PC-9 (cell line): ENCODE results near the gene SFMBT2. TPM values are rescaled to one million over a fixed set of nuclear protein-coding genes. Genes with fewer than 3 reads are reported as not detected.
"Not testable (repeated sequence)": the region's sequence is repeated elsewhere in the genome, so short reads cannot be mapped to it uniquely, and the experiment has no call there.

Experiments
- BruUV-seq: library from RNA; stranded (reverse); fragments of 400-500 nt; replicated peaks from 2 replicates; lab custom pipeline; 2021; lab: Mats Ljungman, UMichigan
- CTCF ChIA-PET: fragments of 300-600 bp; sonication (Branson Sonifier 250); formaldehyde crosslinking; loops from one replicate; lab custom pipeline; 2022; ENCODE audit warnings: antibody characterized with exemption; lab: Charles Lee
- POLR2A ChIA-PET: fragments of 300-600 bp; sonication (Branson Sonifier 250); formaldehyde crosslinking; loops from one replicate; lab custom pipeline; 2022; ENCODE audit warnings: antibody characterized with exemption; ENCODE audit not compliant: unreplicated experiment; lab: Charles Lee
- DNase-seq, 2 experiments: peaks; one replicate each; pipeline versions ENCODE4 v3.0.0 to v3.0.0-alpha.2; 2015 to 2022; ENCODE audit warnings: mixed read lengths in 1 of 2
- H2AFZ ChIP-seq: fragments of 200-600 bp; sonication (generic); 2 replicates; pipeline ENCODE4 v1.8.1; 2017; ENCODE audit warnings: antibody characterized with exemption
- H3F3A ChIP-seq: fragments of 200-600 bp; sonication (generic); 2 replicates; pipeline ENCODE4 v1.8.1; 2017; ENCODE audit warnings: antibody characterized with exemption, mild to moderate bottlenecking, low read depth; ENCODE audit not compliant: insufficient read depth
- H3K27ac ChIP-seq: fragments of 200-600 bp; sonication (generic); 2 replicates; pipeline ENCODE4 v1.6.1; 2016; ENCODE audit warnings: mixed run types
- H3K27me3 ChIP-seq: fragments of 200-600 bp; sonication (generic); 2 replicates; pipeline ENCODE4 v1.6.1; 2016; ENCODE audit warnings: low read depth, mixed run types; ENCODE audit not compliant: insufficient read depth
- H3K36me3 ChIP-seq: fragments of 200-600 bp; sonication (generic); 2 replicates; pipeline ENCODE4 v1.6.1; 2016; ENCODE audit warnings: low read depth, mixed run types
- H3K4me1 ChIP-seq: fragments of 200-600 bp; sonication (generic); replicated peaks from 2 replicates; pipeline ENCODE4 v1.6.1; 2016; ENCODE audit warnings: mixed run types; ENCODE audit not compliant: insufficient read depth
- H3K4me2 ChIP-seq: fragments of 200-600 bp; sonication (generic); 2 replicates; pipeline ENCODE4 v1.6.1; 2017; ENCODE audit warnings: mixed run types
- H3K4me3 ChIP-seq: fragments of 200-600 bp; sonication (generic); 2 replicates; pipeline ENCODE4 v1.6.1; 2016; ENCODE audit warnings: mixed run types
- H3K79me2 ChIP-seq: fragments of 200-600 bp; sonication (generic); 2 replicates; pipeline ENCODE4 v1.6.1; 2017; ENCODE audit warnings: low read depth, mixed run types
- H3K9me2 ChIP-seq: fragments of 200-600 bp; sonication (generic); 2 replicates; pipeline ENCODE4 v1.8.1; 2017; ENCODE audit warnings: mild to moderate bottlenecking; ENCODE audit not compliant: insufficient read depth
- H3K9me3 ChIP-seq: fragments of 200-600 bp; sonication (generic); 2 replicates; pipeline ENCODE4 v1.8.1; 2016; ENCODE audit warnings: low read depth; ENCODE audit not compliant: insufficient read depth
- H4K20me1 ChIP-seq: fragments of 200-600 bp; sonication (generic); 2 replicates; pipeline ENCODE4 v1.8.1; 2017; ENCODE audit not compliant: insufficient read depth
- CTCF ChIP-seq: fragments of 200-600 bp; sonication (generic); conservative IDR thresholded peaks from 2 replicates; pipeline ENCODE4 v1.6.1; 2017; ENCODE audit warnings: mixed run types, antibody characterized with exemption, mild to moderate bottlenecking, moderate library complexity
- EZH2 ChIP-seq: fragments of 200-600 bp; sonication (generic); IDR thresholded peaks from 2 replicates; pipeline ENCODE4 v1.8.0; 2017; ENCODE audit warnings: antibody characterized with exemption, low read depth
- intact Hi-C: fragments of 100-400 bp; cut with micrococcal nuclease; formaldehyde crosslinking; loops from one replicate; pipeline ENCODE4 v1.10.0; 2022; ENCODE audit not compliant: unreplicated experiment
- total RNA-seq: library from RNA; stranded (reverse); gene quantifications from 2 replicates; pipeline ENCODE4 v1.2.3, GENCODE V29; 2021

The SFMBT2 gene
- total RNA-seq, 1 experiment from 2014 or later, result 0.07 TPM

- TF ChIP-seq EZH2 (no peak), CTCF (no peak)
- no peaks in the 10 kb centered on the region for H3K9me2 ChIP-seq
- H3K4me3 ChIP-seq, result no peak overlapping the region
- no TSS peak for BruUV-seq
- peaks cover 11% of the 10 kb centered on the region; the same call in 1 of the 2 replicates for H3K27me3 ChIP-seq
- no peak overlapping the region for H3K4me2 ChIP-seq
- no peaks in the 10 kb centered on the region for H3K36me3 ChIP-seq
- ChIA-PET CTCF (no interaction called here), POLR2A (no interaction called here)
- no peak overlapping the region for H3K27ac ChIP-seq
- no peaks in the 10 kb centered on the region for H3K9me3 ChIP-seq
- no peaks in the 10 kb centered on the region for H3K4me1 ChIP-seq
- H2AFZ ChIP-seq, result no peak overlapping the region
- no peaks in the 10 kb centered on the region for H4K20me1 ChIP-seq
- H3K79me2 ChIP-seq, result no peaks in the 10 kb centered on the region
- H3F3A ChIP-seq, result no peaks in the 10 kb centered on the region
- DNase-seq, result no peak
- intact Hi-C loops, result no loop called here
Observed at GRCh38 chr10:7389844-7390243, 21.0 kb downstream of the SFMBT2 start.

GRCh38 chr10:7389346-7389745 lies 21.5 kb downstream of the SFMBT2 start:
- Histone ChIP-seq H3K79me2 (no peaks in the 10 kb centered on the region), H3K4me2 (no peak overlapping the region), H3K4me3 (no peak overlapping the region), H3F3A (no peaks in the 10 kb centered on the region), H3K27me3 (peaks cover 11% of the 10 kb centered on the region; the same call in 1 of the 2 replicates), H3K4me1 (no peaks in the 10 kb centered on the region), H3K9me3 (no peaks in the 10 kb centered on the region), H3K9me2 (no peaks in the 10 kb centered on the region), H3K27ac (no peak overlapping the region), H4K20me1 (no peaks in the 10 kb centered on the region), H3K36me3 (no peaks in the 10 kb centered on the region), H2AFZ (no peak overlapping the region)
- ChIA-PET POLR2A (no interaction called here), CTCF (no interaction called here)
- no peak for TF ChIP-seq CTCF
- TF ChIP-seq EZH2, result no peak
- intact Hi-C loops, result no loop called here
- no TSS peak for BruUV-seq
- no peak for DNase-seq

DNA sequence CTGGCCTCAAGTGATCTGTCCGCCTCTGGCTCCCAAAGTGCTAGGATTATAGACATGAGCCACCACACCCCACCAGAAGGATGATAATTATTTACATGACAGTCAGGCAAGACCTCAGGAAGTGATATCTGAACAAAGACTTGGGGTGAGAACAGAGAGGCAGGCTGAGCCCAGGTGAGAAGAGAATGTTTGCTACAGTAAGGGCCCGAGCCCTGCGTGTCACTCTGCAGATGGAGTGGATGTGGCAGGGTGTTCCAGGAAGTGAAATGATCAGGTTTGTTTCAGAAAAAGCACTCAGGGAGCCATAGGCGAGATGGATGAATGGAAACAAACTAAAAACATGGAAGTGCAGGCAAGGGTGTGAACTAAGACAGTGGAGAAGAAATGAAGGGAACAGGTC lies 22.2 kb downstream of the SFMBT2 start:
- H3K27ac ChIP-seq, result no peak overlapping the region
- no peaks in the 10 kb centered on the region for H3K36me3 ChIP-seq
- H3K79me2 ChIP-seq, result no peaks in the 10 kb centered on the region
- no peaks in the 10 kb centered on the region for H3F3A ChIP-seq
- peaks cover 13% of the 10 kb centered on the region for H3K27me3 ChIP-seq
- no peaks in the 10 kb centered on the region for H3K9me2 ChIP-seq
- CTCF ChIA-PET, result no interaction called here
- no peaks in the 10 kb centered on the region for H4K20me1 ChIP-seq
- DNase-seq, result no peak
- H3K9me3 ChIP-seq, result no peaks in the 10 kb centered on the region
- POLR2A ChIA-PET, result no interaction called here
- TF ChIP-seq CTCF, result no peak
- no peak for TF ChIP-seq EZH2
- no peak overlapping the region for H3K4me3 ChIP-seq
- no peaks in the 10 kb centered on the region for H3K4me1 ChIP-seq
- H3K4me2 ChIP-seq, result no peak overlapping the region
- intact Hi-C loops, result no loop called here
- no TSS peak for BruUV-seq
- no peak overlapping the region for H2AFZ ChIP-seq

DNA sequence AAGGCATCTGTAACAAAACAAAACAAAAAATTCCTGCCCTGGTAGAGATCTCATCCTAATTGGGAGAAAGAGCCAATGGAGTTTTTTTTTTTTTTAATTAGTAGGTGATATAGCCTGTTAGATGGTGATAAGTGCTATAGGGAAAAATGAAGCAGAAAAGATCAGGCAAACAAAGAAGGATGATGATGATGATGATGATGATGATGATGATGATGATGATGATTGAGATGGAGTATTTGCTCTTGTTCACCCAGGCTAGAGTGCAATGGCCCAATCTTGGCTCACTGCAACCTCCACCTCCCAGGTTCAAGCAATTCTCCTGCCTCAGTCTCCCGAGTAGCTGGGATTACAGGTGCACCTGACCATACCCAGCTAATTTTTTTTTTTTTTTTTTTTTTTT lies 22.7 kb downstream of the SFMBT2 start:
- POLR2A ChIA-PET, CTCF ChIA-PET, H4K20me1 ChIP-seq, BruUV-seq, intact Hi-C loops, H3K4me3 ChIP-seq, H2AFZ ChIP-seq, H3K27ac ChIP-seq, H3F3A ChIP-seq, H3K36me3 ChIP-seq, H3K4me1 ChIP-seq, H3K4me2 ChIP-seq, DNase-seq, H3K9me2 ChIP-seq, H3K79me2 ChIP-seq, H3K9me3 ChIP-seq: not testable (repeated sequence)
- H3K27me3 ChIP-seq, result peaks cover 12% of the 10 kb centered on the region
